ENCODE data around the gene FAM117B.
A peak's percentile ranks its signal among the peaks of the same experiment; 100 is the strongest.
"Not testable (repeated sequence)": the region's sequence is repeated elsewhere in the genome, so short reads cannot be mapped to it uniquely, and the experiment has no call there.

The FAM117B gene

DNA sequence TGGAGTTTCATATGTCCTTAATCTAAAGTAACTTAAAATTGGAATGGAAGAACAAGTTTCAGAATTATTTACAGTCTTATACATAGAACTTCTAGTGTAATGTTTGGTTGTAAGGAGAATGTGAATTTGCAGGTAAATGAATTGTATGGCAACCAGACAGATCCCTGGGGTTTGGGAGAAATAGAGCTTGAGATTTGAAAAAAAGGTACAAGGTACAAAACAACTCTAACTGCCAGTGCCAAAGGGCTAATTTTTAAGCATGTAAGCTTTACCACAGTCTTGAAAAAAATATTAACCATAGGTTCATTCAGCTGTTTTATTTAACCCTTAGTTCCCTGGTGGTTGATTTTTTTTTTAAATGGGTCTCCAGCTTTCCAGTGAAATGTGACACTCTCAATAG is 133.5 kb downstream of the FAM117B start:
- DNase-seq (ENCODE audit: insufficient read length) (no peak), FAIRE-seq (no peak)

DNA sequence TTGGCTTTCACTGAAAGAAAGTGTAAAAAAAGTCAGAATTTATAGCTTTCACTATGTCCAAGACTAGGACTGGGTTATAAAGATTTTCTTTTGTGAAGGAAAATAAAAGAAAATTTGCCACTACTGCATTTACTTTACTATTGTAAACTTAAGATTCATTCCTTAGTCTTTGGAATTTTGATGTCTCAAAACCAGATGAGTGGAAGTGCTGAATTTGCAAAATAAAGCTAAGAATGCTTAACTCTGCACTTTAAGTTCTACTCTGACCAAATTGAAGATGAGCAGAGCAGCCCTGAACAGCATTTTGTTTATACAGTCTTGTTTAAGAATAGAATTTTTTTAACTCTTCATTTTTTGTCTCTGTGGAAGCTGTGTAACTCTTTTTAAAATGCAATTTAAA is 134.4 kb downstream of the FAM117B start:
- no peak for DNase-seq (ENCODE audit: insufficient read length)
- TF ChIP-seq POLR2A (IDR thresholded peaks at IDR 0.05; ENCODE audit: low read depth, low read length) (no peak), POLR2AphosphoS5 (IDR thresholded peaks at IDR 0.05; ENCODE audit: low read depth, low read length) (no peak), TAF1 (IDR thresholded peaks at IDR 0.05; ENCODE audit: borderline replicate concordance, low read depth, low read length) (no peak)
- no peak for FAIRE-seq

More for the DNA sequence above, 133.5 kb downstream of the FAM117B start:
- TF ChIP-seq POLR2AphosphoS5 (IDR thresholded peaks at IDR 0.05; ENCODE audit: low read depth, low read length) (no peak), TAF1 (IDR thresholded peaks at IDR 0.05; ENCODE audit: borderline replicate concordance, low read depth, low read length) (no peak), POLR2A (IDR thresholded peaks at IDR 0.05; ENCODE audit: low read depth, low read length) (no peak)

DNA sequence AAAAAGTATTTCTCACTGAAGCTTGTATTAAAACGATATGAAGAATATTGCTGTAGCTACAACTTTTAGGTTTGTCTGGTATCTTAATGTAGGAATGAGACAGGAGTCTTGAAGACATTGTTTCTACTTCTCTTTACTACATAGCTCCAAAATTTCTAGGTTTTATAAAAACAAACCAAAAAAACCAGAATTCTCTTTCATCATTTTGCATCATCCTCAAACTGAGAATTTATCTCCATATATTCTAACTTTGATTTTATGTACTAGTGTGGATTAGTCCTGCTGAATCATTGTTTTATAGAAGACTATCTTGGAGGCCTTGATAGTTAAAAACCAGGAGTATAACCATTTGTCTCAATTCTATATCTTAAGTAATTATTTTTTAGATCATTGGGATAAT is 136.6 kb downstream of the FAM117B start:
- DNase-seq (ENCODE audit: insufficient read length) (no peak), FAIRE-seq (no peak)
- TF ChIP-seq POLR2AphosphoS5 (IDR thresholded peaks at IDR 0.05; ENCODE audit: low read depth, low read length) (no peak), POLR2A (IDR thresholded peaks at IDR 0.05; ENCODE audit: low read depth, low read length) (no peak), TAF1 (IDR thresholded peaks at IDR 0.05; ENCODE audit: borderline replicate concordance, low read depth, low read length) (no peak)

DNA sequence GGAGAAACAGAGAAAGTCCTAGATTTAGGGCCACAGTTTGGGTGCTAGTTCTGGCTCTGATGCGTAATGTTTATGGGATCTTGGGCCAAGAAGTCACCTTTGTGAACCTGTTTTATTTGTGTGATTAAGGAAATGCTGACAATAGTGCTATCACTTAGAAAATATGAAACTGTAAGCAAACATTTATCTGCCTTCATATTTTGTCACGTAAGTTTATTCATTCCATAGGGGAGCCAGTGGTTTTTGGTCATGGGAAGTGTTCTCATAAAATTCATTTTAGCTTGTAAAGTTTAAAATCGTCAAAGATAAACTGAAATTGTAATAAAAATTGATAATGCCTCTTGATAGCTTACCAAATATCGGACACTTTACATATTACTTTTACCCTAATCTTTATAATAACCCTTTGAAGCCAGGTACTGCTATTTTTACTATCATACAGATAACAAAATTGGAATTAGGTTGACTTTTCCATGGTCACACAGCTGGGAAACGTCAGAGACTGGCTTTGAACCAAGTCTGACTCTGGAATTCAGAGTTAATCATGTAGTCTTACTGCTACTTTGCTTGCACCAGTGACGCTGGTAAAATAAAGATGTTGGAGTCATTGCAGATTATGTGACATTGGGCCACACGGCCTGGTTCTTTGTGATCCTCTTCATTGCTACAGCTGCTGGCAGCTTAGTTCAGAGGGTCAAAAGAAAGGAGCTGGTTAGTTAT is 137.1 kb downstream of the FAM117B start:
- TF ChIP-seq TAF1 (IDR thresholded peaks at IDR 0.05; ENCODE audit: borderline replicate concordance, low read depth, low read length), result no peak
- no peak for TF ChIP-seq POLR2AphosphoS5 (IDR thresholded peaks at IDR 0.05; ENCODE audit: low read depth, low read length)
- no peak for TF ChIP-seq POLR2A (IDR thresholded peaks at IDR 0.05; ENCODE audit: low read depth, low read length)
- DNase-seq (ENCODE audit: insufficient read length), result no peak
- no peak for FAIRE-seq

DNA sequence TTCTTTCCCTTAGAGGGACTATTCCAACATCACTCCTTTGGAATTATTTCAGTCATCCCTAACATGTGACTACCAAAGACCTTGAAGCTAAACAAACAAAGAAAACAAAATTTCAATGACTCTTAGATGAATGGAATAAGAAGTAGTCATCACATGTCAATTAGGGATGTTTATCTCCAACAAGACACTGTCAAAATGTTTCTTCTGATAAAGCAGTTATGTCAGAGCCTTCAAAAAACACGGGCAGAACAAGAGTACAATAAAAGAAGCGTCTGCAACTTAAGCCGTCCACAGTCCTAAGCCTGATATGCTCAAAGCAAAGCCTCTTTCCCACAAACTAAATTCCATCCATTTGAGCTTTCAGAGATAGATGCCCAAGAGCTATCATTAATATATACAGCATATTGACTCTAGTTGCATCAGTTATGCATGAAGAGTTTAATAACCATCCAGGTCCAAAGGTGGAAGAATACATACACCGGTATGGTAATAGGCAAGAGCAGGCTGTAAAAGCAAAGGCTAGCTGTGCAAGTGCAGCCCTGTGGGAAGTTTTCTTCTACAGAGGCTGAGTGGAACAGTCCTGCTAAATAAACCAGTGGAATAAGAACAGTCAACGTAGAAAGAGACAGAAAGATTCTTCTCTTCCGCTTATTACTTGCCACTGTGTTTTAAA is 138.7 kb downstream of the FAM117B start:
- no peak for FAIRE-seq
- TF ChIP-seq POLR2A (IDR thresholded peaks at IDR 0.05; ENCODE audit: low read depth, low read length) (no peak), TAF1 (IDR thresholded peaks at IDR 0.05; ENCODE audit: borderline replicate concordance, low read depth, low read length) (no peak), POLR2AphosphoS5 (IDR thresholded peaks at IDR 0.05; ENCODE audit: low read depth, low read length) (no peak)
- DNase-seq (ENCODE audit: insufficient read length), result no peak

DNA sequence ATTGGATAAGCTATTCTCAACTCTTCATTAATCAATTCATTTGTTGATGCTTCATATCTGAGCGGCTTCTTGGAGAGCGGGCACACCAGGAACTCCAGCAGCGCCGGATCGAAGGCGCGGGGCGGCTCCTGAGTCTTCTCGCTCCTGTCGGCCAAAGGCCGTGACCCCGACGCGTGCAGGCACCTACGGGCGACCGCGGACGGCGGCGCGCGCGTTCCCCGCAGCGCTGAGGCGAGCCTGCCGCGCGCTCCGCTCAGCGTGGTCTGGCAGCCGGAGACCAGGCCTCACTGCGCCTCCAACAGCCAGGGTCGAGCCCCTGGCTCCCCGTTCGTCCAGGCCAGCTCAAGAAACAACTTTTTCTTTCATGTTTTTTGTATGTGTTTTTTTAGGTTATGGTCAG is 139.3 kb downstream of the FAM117B start:
- no peak for FAIRE-seq
- no peak for TF ChIP-seq POLR2AphosphoS5 (IDR thresholded peaks at IDR 0.05; ENCODE audit: low read depth, low read length)

DNA sequence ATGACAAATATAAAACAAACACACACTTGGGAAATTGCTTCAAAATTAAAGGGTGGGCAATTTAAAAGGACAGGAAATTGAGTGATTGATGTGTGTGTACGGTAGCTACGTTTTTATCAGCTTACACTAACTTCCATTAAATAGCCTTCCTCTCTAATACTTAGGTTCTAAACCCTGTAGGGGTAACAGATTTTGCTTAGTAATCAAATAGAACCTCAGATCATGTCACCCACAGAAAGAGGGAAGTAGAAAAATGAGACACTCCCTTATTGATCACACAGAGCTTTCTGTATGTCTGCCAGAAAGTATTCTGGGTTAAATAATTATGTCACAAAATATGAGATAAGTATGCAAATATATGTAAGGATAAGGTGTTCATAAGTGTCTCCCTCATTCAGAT is 143.4 kb downstream of the FAM117B start:
- no peak for TF ChIP-seq POLR2AphosphoS5 (IDR thresholded peaks at IDR 0.05; ENCODE audit: low read depth, low read length)
- no peak for FAIRE-seq
- no peak for DNase-seq (ENCODE audit: insufficient read length)

More for the DNA sequence above, 139.3 kb downstream of the FAM117B start:
- no peak for DNase-seq (ENCODE audit: insufficient read length)

DNA sequence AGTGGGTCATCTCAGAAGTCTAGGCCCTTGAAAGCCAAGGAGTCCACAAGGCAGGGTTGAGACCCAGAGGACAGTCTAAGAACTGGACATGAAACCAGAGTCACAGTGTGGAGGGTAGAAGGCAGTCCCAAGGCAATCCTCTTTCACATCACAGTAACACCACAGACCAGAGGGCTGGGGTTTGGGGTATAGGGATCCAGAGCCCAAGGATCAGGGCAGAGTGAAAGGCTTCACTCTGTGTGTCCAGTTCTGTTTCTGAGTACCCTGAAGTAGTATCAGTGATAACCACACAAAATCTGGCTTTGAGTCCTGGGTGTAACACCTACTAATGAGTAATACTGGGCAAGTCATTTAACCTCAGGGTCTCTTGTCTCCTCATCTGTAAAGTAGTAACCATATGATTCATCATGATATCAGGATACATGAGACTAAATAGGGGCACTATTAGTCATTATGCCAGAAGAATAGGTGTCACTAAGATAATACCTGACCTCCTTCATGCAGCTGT is 145.8 kb downstream of the FAM117B start:
- TF ChIP-seq TAF1 (IDR thresholded peaks at IDR 0.05; ENCODE audit: borderline replicate concordance, low read depth, low read length) (no peak), POLR2AphosphoS5 (IDR thresholded peaks at IDR 0.05; ENCODE audit: low read depth, low read length) (no peak), POLR2A (IDR thresholded peaks at IDR 0.05; ENCODE audit: low read depth, low read length) (no peak)
- FAIRE-seq (peak; percentile 60), DNase-seq (ENCODE audit: insufficient read length) (no peak)

DNA sequence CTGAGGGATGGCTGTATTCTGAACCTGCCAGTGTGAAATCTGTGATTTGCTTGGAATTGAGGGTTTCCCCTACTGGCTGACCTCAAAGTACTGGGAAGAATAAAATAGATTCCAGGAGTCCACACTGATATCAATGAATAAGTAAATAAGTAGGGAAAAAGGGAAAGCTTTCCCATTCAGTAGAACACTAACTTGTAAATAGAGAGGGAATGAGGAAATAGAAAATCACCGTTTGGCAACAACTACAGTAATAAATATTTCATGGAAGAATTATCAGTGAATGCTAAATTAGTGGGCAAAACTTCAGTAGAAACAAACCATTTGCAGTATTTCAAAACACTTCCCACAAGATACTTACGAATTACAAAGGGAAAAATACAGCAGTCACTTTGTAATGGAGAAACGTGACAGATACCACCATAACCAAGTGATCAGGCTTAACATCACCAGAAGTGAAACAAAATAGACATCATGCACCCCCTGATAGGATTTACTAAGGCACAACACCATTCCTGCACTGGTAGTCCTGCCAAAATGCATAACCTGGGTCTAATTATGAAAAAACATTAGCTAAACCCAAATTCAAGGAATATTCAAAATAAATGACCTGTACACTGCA is 148.3 kb downstream of the FAM117B start:
- TF ChIP-seq POLR2AphosphoS5 (IDR thresholded peaks at IDR 0.05; ENCODE audit: low read depth, low read length), result no peak
- no peak for TF ChIP-seq POLR2A (IDR thresholded peaks at IDR 0.05; ENCODE audit: low read depth, low read length)
- no peak for TF ChIP-seq TAF1 (IDR thresholded peaks at IDR 0.05; ENCODE audit: borderline replicate concordance, low read depth, low read length)
- FAIRE-seq (no peak), DNase-seq (ENCODE audit: insufficient read length) (no peak)

DNA sequence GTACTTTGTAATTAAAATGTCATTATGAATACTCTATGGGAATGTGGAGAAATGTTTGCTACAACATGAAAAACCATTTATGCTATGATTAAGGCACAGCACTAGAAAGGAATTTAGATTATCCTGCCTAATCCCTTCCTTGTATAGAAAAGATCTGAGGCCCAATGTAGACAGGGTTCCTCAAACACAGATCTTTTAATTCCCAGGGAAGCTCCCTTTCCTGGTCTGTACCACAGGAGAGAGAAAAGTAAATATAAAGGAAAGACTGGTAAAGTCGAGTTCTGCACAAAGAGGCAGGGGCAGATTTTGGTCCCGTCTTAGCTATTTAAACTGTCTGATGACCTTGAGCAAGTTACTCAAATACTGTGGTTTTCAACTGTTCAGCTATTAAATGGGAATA is 152.1 kb downstream of the FAM117B start:
- no peak for FAIRE-seq
- no peak for DNase-seq (ENCODE audit: insufficient read length)
- no peak for TF ChIP-seq TAF1 (IDR thresholded peaks at IDR 0.05; ENCODE audit: borderline replicate concordance, low read depth, low read length)
- no peak for TF ChIP-seq POLR2A (IDR thresholded peaks at IDR 0.05; ENCODE audit: low read depth, low read length)
- TF ChIP-seq POLR2AphosphoS5 (IDR thresholded peaks at IDR 0.05; ENCODE audit: low read depth, low read length), result no peak

DNA sequence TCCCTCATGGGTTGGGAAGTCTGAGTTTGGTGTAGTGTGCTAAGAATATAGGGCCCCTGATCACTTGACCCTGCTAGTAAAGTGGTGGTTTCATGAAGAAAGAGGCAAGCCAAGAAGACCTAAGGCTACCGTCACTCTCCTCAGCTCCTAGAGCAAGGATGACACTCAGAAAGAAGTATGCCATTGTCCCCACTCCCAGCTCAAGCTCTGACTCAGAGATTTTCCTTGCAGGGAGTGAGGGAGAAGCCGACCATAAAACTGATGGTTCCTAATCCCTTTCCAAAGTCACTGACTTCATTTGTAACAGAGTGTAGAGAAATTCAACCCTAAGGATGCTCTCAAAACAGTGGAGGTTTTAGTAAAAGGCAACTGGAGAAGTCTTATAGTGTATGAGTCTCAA is 155.9 kb downstream of the FAM117B start:
- DNase-seq (ENCODE audit: insufficient read length) (no peak), FAIRE-seq (no peak)
- no peak for TF ChIP-seq TAF1 (IDR thresholded peaks at IDR 0.05; ENCODE audit: borderline replicate concordance, low read depth, low read length)
- TF ChIP-seq POLR2A (IDR thresholded peaks at IDR 0.05; ENCODE audit: low read depth, low read length), result no peak
- TF ChIP-seq POLR2AphosphoS5 (IDR thresholded peaks at IDR 0.05; ENCODE audit: low read depth, low read length), result no peak

DNA sequence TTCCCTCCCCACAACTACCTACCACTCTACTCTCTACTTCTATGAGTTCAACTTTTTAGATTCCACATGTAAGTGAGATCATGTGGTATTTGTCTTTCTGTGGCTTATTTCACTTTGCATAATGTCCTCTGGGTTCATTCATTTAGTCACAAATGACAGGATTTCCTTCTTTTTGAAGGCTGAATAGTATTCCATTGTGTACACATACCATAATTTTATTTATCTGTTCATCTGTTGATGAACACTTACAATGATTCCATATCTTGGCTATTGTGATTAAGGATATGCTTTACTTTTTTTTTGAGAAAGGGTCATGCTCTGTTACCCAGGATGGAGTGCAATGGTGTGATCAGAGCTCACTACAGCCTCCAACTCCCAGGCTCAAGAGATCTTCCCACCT is 163.2 kb downstream of the FAM117B start:
- FAIRE-seq (no peak), DNase-seq (ENCODE audit: insufficient read length) (no peak)
- TF ChIP-seq POLR2AphosphoS5 (IDR thresholded peaks at IDR 0.05; ENCODE audit: low read depth, low read length), result no peak
- no peak for TF ChIP-seq TAF1 (IDR thresholded peaks at IDR 0.05; ENCODE audit: borderline replicate concordance, low read depth, low read length)
- TF ChIP-seq POLR2A (IDR thresholded peaks at IDR 0.05; ENCODE audit: low read depth, low read length), result no peak

DNA sequence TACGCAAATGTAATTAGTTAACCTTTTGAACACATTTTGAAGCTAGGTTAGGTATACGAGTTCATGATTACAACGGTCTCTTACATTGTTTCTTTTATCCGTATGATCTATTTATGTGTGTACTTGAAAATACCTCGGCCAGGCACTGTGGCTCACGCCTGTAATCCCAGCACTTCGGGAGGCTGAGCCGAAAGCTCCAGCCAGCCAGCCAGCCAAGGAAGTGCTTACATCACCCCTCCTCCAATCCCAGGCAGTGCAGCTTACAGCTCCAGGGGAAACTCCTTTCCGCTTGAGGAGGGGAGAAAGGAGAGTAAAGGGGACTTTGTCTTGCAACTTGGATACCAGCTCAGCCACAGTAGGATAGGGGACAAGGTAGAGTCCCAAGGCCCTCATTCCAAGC is 171.1 kb downstream of the FAM117B start:
- not testable (repeated sequence) for FAIRE-seq; DNase-seq (ENCODE audit: insufficient read length)

DNA sequence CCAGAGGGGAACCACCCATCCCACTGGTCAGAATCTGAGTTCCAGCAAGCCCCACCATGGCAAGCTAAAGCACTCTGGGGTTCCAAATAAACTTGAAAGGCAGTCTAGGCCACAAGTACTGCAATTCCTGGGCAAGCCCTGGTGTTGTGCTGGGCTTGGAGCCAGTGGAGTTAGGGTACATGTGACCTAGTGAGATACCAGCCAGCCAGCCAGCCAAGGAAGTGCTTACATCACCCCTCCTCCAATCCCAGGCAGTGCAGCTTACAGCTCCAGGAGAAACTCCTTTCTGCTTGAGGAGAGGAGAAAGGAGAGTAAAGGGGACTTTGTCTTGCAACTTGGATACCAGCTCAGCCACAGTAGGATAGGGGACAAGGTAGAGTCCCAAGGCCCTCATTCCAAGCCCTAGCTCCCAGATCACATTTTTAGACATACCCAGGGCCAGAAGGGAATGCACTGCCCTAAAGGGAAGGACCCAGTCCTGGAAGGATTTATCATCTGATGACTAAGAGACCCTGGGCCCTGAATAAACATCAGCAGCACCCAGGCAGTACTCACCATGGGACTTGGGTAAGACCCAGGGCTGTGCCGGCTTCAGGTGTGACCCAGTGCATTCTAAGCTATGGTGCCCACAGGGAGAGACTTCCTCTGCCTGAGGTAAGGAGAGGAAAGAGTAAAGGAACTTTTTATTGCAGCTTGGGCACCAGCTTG is 172.8 kb downstream of the FAM117B start:
- DNase-seq (ENCODE audit: insufficient read length); FAIRE-seq: not testable (repeated sequence)
